ENCODE measurements around the gene BRSK2. TPM values are rescaled to one million over a fixed set of nuclear protein-coding genes. Genes with fewer than 3 reads are reported as not detected.

The BRSK2 gene
- total and polyA plus RNA-seq, 12 donors: 0.13 to 2.3 (median 0.44) TPM; not detected in 1

- 79 to 82% methylated on average over 18 of the region's 18 CpGs for WGBS, 2 donors
- Histone ChIP-seq H3K36me3 (no peaks in the 10 kb centered on the region), H3K9me3 (peaks cover 0 to 30% (median 10%) of the 10 kb centered on the region in 11 donors), H3K4me1 (no peaks in the 10 kb centered on the region), H3K4me3 (no peak overlapping the region), H3K27ac (no peak overlapping the region), H3K27me3 (peaks cover 0 to 26% (median 4%) of the 10 kb centered on the region in 7 donors)
- no peak for ATAC-seq
- no peak for TF ChIP-seq CTCF (IDR thresholded peaks at IDR 0.05)
- intact Hi-C loops (cut with DNase I): loop anchor here in 1 of 10 donors (10.0 kb wide), 1 partner anchor 45 kb away; no protein-coding TSS in a partner anchor
- DNase-seq: no peak
These were observed 20.2 kb upstream of the BRSK2 start for GRCh38 chr11:1369371-1370005.

GRCh38 chr11:1370186-1371025, 19.3 kb upstream of the BRSK2 start:
- H3K9me3 ChIP-seq: peaks cover 0 to 22% (median 7%) of the 10 kb centered on the region in 11 donors
- WGBS, 2 donors: 85% methylated on average over 38 of the region's 38 CpGs
- ATAC-seq (peak in 2 of 8 donors; percentile 12 to 25), DNase-seq (no peak)
- H3K4me3 ChIP-seq: no peak overlapping the region
- no peak for TF ChIP-seq CTCF (IDR thresholded peaks at IDR 0.05)
- H3K36me3 ChIP-seq: no peaks in the 10 kb centered on the region
- intact Hi-C loops (cut with DNase I): loop anchor here in 1 of 10 donors (10.0 kb wide), 1 partner anchor 46 kb away; no protein-coding TSS in a partner anchor
- H3K27me3 ChIP-seq: peaks cover 0 to 26% (median 4%) of the 10 kb centered on the region in 7 donors
- no peaks in the 10 kb centered on the region for H3K4me1 ChIP-seq
- H3K27ac ChIP-seq: no peak overlapping the region

GRCh38 chr11:1371026-1371325, 18.8 kb upstream of the BRSK2 start:
- H3K4me3 ChIP-seq: no peak overlapping the region
- DNase-seq: no peak
- H3K4me1 ChIP-seq: no peaks in the 10 kb centered on the region
- intact Hi-C loops (cut with DNase I): loop anchor here in 1 of 10 donors (10.0 kb wide), 1 partner anchor 46 kb away; no protein-coding TSS in a partner anchor
- 91% methylated on average over 11 of the region's 11 CpGs for WGBS, 2 donors
- TF ChIP-seq CTCF (IDR thresholded peaks at IDR 0.05): no peak
- H3K36me3 ChIP-seq: no peaks in the 10 kb centered on the region
- peaks cover 0 to 29% (median 4%) of the 10 kb centered on the region in 7 donors for H3K27me3 ChIP-seq
- no peak for ATAC-seq
- H3K27ac ChIP-seq: no peak overlapping the region
- peaks cover 0 to 17% (median 7%) of the 10 kb centered on the region in 11 donors for H3K9me3 ChIP-seq

GRCh38 chr11:1371377-1371776, 18.4 kb upstream of the BRSK2 start:
- DNase-seq (no peak), ATAC-seq (no peak)
- TF ChIP-seq CTCF (IDR thresholded peaks at IDR 0.05): no peak
- Histone ChIP-seq H3K4me1 (no peaks in the 10 kb centered on the region), H3K27ac (no peak overlapping the region), H3K36me3 (no peaks in the 10 kb centered on the region), H3K9me3 (peaks cover 0 to 13% (median 5%) of the 10 kb centered on the region in 11 donors), H3K4me3 (no peak overlapping the region), H3K27me3 (peaks cover 0 to 31% (median 4%) of the 10 kb centered on the region in 7 donors)
- 89 to 91% methylated on average over 13 of the region's 13 CpGs for WGBS, 2 donors
- intact Hi-C loops (cut with DNase I): loop anchor here in 1 of 10 donors (10.0 kb wide), 1 partner anchor 47 kb away; no protein-coding TSS in a partner anchor

Measured in heart right ventricle (tissue), 16 donors.